Activated CD4-positive, alpha-beta memory T cell treated with anti-CD3 and anti-CD28 coated beads, Interleukin-2, amount 10 ng/mL, durations not matched to agents 7 days and 5 days (primary cell): ENCODE measurements around the gene ACKR1. TPM values are rescaled to one million over a fixed set of nuclear protein-coding genes. Genes with fewer than 3 reads are reported as not detected.

Experiments used
- CTCF ChIA-PET: fragments of 350-600 bp; sonication (Branson Sonifier 250); formaldehyde crosslinking; loops from one replicate; lab custom pipeline; 2021; ENCODE audit warnings: antibody characterized with exemption, inconsistent platforms; lab: Charles Lee
- POLR2A ChIA-PET: fragments of 350-600 bp; sonication (Branson Sonifier 250); formaldehyde crosslinking; loops from one replicate; lab custom pipeline; 2021; ENCODE audit warnings: antibody characterized with exemption; lab: Charles Lee
- DNase-seq: peaks from one replicate; pipeline ENCODE4 v3.0.0-alpha.2; 2020
- H3K27ac Mint-ChIP-seq: one replicate; pipeline ENCODE4 v1.8.0; 2021; ENCODE audit warnings: mild to moderate bottlenecking, mixed read lengths
- H3K27me3 Mint-ChIP-seq: one replicate; pipeline ENCODE4 v1.8.0; 2021; ENCODE audit warnings: mixed read lengths
- H3K36me3 Mint-ChIP-seq: one replicate; pipeline ENCODE4 v1.8.0; 2021; ENCODE audit warnings: low read depth, mixed read lengths
- H3K4me1 Mint-ChIP-seq: one replicate; pipeline ENCODE4 v1.8.0; 2021; ENCODE audit warnings: mixed read lengths
- H3K4me3 Mint-ChIP-seq: one replicate; pipeline ENCODE4 v1.8.0; 2021; ENCODE audit warnings: mild to moderate bottlenecking, mixed read lengths
- H3K9me3 Mint-ChIP-seq: one replicate; pipeline ENCODE4 v1.8.0; 2021; ENCODE audit warnings: mixed read lengths
- total RNA-seq, 2 experiments: library from RNA; stranded (reverse); gene quantifications; one replicate each; pipeline ENCODE4 v1.2.3, GENCODE V29; 2021

Gene ACKR1, protein sequence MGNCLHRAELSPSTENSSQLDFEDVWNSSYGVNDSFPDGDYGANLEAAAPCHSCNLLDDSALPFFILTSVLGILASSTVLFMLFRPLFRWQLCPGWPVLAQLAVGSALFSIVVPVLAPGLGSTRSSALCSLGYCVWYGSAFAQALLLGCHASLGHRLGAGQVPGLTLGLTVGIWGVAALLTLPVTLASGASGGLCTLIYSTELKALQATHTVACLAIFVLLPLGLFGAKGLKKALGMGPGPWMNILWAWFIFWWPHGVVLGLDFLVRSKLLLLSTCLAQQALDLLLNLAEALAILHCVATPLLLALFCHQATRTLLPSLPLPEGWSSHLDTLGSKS
- total RNA-seq, result not detected

DNA sequence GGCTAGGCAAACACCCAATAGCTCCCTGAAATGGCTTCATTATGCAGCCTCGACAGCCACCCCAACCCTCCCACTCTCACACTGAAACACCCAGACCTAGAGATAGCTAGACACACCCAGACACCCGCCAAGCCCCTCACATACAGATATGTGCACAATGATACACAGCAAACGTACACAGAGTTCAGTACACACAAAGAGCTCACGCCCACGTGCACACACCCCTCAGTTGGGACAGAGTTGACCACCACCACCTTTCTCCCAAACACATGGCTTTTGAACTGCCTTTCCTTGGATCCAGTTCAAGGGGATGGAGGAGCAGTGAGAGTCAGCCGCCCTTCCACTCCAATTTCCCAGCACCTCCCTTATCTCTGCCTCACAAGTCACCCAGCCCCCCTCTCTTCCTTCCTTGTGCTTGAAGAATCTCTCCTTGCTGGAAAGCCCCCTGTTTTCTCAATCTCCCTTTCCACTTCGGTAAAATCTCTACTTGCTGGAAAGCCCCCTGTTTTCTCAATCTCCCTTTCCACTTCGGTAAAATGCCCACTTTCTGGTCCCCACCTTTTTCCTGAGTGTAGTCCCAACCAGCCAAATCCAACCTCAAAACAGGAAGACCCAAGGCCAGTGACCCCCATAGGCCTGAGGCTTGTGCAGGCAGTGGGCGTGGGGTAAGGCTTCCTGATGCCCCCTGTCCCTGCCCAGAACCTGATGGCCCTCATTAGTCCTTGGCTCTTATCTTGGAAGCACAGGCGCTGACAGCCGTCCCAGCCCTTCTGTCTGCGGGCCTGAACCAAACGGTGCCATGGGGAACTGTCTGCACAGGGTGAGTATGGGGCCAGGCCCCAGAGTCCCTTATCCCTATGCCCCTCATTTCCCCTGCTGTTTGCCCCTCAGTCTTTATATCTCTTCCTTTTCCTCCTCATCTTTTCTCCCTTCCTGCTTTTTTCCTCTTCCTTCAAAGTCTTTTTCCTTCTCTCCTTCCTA, at the start of gene ACKR1:
ACKR1 (plus strand) TSS at position 715 of the 981 bp plus-strand sequence; CDS start at position 800, 85 bp downstream.
- Mint-ChIP-seq H3K4me1 (no peaks in the 10 kb centered on the region), H3K9me3 (no peaks in the 10 kb centered on the region), H3K36me3 (no peaks in the 10 kb centered on the region), H3K4me3 (no peak within 1 kb of the TSS), H3K27me3 (peaks cover 63% of the 10 kb centered on the region), H3K27ac (no peak within 1 kb of the TSS)
- CTCF ChIA-PET, result interaction anchor here (2.0 kb wide), 1 partner anchor 9 kb away, joined by 4 read pairs; no protein-coding TSS in a partner anchor
- no peak for DNase-seq
- POLR2A ChIA-PET, result no interaction called here

DNA sequence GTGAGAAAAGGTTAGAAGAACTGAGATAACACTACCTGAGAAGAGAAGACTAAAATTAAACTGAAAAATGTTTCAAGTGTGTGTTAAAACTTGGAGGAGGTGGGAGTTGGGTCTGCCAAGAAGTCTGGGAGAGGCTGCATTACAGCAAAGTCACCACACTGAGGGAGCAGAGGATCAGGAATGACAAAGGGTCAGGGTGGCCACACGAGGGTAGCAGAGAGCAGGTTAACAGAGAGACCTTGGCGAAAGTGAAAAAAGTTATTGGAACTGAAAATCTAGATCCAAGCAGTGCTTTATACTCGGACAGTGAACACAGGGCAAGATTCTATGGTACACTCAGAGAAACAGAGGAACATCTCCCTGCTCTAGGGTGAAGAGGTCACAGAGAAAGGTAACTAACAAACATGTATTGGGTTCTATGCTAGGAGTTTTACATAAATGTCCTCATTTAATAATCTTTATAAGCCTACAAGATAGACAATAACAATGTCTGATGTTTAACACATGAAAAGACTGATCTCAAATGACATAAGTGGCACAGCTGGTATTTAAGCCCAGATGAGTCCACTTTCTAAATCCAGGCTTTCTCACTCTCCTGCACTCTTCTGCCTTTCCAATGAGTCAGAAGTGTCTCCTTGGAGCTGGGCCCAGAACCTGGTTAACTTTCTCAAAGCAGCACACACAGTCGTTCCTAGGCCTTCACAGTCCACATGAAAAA, 43.5 kb upstream of the ACKR1 start:
- H3K27ac Mint-ChIP-seq, result no peak overlapping the region
- DNase-seq, result peak; percentile 57
- no peaks in the 10 kb centered on the region for H3K4me1 Mint-ChIP-seq
- H3K27me3 Mint-ChIP-seq, result peaks cover 52% of the 10 kb centered on the region
- H3K9me3 Mint-ChIP-seq, result no peaks in the 10 kb centered on the region
- CTCF ChIA-PET, result interaction anchor here (0.6 to 2.8 kb wide), 6 partner anchors 28 to 77 kb away, joined by 3 to 15 read pairs (median 6); no protein-coding TSS in a partner anchor
- POLR2A ChIA-PET, result no interaction called here
- H3K36me3 Mint-ChIP-seq, result no peaks in the 10 kb centered on the region
- H3K4me3 Mint-ChIP-seq, result no peak overlapping the region

DNA sequence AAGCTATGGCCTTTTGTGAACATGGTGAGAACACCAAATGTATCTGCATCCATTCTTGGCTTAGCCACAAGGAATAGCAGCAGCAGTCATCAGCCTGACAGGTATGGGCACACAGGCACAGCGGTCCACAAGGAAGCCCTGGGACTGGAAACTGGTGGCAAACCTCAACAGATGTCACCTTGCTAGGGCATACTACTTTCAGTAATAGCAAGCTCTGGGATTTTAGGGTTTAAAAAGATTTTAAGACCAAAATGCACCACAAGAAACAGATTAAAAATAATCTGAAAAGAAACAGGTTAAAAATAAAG, 43.0 kb upstream of the ACKR1 start:
- peaks cover 50% of the 10 kb centered on the region for H3K27me3 Mint-ChIP-seq
- ChIA-PET POLR2A (no interaction called here), CTCF (interaction anchor here (0.7 to 2.8 kb wide), 6 partner anchors 29 to 727 kb away, joined by 4 to 15 read pairs (median 6); no protein-coding TSS in a partner anchor)
- no peaks in the 10 kb centered on the region for H3K36me3 Mint-ChIP-seq
- no peaks in the 10 kb centered on the region for H3K4me1 Mint-ChIP-seq
- H3K27ac Mint-ChIP-seq, result no peak overlapping the region
- no peaks in the 10 kb centered on the region for H3K9me3 Mint-ChIP-seq
- no peak for DNase-seq
- H3K4me3 Mint-ChIP-seq, result no peak overlapping the region

DNA sequence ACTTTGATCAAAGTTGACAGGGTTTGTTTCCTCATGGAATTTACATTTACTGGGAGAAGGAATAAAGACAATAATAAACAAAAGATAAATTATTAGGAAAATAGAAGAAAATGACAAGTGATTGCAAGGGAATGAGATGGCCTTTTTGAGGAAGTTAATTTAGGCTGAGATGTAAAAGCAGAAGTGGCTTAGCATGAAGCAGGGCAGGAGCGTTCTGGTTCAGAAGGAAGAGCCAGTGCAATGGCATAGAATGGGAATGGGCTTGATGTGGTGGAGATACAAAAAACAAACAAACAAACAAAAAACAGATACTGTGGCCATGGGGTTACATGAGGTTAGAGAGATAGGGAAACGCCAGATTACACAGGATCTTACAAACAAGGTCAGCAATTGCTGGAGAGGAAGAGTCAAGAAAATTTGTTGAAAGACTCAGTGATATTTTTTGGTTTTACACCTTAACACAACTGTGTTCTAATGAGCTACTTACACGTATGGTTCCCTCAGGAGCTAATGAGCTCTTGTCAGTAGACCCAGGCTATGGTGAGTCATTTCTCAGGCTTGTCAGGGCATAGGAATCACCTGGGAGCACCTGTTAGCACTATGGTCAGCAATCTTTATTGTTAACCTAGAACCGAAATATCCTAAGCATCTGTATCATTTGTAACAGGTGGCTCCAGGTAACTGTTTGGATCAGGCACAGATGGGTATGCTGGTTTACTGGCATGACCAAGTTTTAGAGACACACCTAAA, 42.0 kb upstream of the ACKR1 start:
- H3K9me3 Mint-ChIP-seq, result no peaks in the 10 kb centered on the region
- no peak for DNase-seq
- no peaks in the 10 kb centered on the region for H3K4me1 Mint-ChIP-seq
- H3K4me3 Mint-ChIP-seq, result no peak overlapping the region
- ChIA-PET POLR2A (no interaction called here), CTCF (interaction anchor here (1.0 to 1.5 kb wide), 4 partner anchors 30 to 51 kb away, joined by 3 to 8 read pairs (median 4); no protein-coding TSS in a partner anchor)
- H3K27me3 Mint-ChIP-seq, result peaks cover 47% of the 10 kb centered on the region
- no peak overlapping the region for H3K27ac Mint-ChIP-seq
- no peaks in the 10 kb centered on the region for H3K36me3 Mint-ChIP-seq

DNA sequence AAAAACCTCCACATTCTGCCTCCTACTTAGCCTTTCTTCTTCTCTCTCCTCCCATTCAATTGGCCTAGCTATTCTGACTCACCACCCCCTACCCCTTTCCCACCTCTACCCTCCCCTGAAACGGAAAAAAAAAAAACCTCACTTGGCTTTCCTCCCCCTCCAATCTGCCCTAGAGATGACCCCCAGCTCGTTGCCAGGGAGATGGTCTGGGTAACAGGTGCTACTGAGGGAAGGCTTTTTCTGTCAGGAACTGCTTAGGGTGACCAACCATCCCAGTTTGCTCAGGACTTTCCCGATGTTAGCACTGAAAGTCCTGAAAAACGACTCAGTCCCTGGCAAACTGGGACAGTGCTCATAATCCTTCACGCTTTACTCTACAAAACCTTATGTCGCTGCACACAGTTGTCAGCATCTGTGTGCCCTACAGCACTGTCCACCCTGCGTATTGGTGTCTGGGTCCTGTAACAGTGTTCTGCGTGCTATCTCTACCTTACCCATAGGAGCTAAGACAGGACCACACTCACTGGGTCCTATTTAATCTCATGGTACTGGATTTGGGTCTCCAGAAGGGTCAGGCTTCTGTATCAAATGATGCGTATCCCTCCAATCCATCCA, 41.0 kb upstream of the ACKR1 start:
- Mint-ChIP-seq H3K4me1 (no peaks in the 10 kb centered on the region), H3K36me3 (no peaks in the 10 kb centered on the region), H3K4me3 (no peak overlapping the region), H3K27me3 (peaks cover 50% of the 10 kb centered on the region), H3K27ac (no peak overlapping the region), H3K9me3 (no peaks in the 10 kb centered on the region)
- ChIA-PET POLR2A (no interaction called here), CTCF (interaction anchor here (1.0 kb wide), 1 partner anchor 50 kb away, joined by 3 read pairs; no protein-coding TSS in a partner anchor)
- no peak for DNase-seq

DNA sequence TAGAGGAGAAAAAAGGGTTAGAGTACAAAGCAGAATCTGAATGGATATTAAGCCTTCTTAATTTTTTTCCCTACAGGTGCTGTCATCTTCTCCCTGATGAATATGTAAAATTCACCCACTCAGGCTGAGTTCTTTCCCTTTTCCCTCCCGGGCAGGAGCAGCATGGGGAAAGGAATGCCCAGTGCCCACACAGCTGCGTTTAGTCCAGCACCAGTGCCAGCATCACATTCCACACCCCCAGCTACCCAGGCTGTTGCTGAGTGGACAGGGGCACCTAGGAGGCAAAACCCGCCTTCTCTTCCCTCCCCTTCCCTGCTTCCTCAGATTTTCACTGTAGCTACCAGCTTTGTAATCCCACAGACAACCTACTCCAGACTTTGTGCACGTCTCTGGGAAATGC, 36.6 kb upstream of the ACKR1 start:
- Mint-ChIP-seq H3K27me3 (peaks cover 55% of the 10 kb centered on the region), H3K4me1 (peaks cover 2% of the 10 kb centered on the region), H3K9me3 (no peaks in the 10 kb centered on the region), H3K4me3 (no peak overlapping the region), H3K36me3 (no peaks in the 10 kb centered on the region), H3K27ac (no peak overlapping the region)
- ChIA-PET CTCF (no interaction called here), POLR2A (no interaction called here)
- DNase-seq, result no peak

DNA sequence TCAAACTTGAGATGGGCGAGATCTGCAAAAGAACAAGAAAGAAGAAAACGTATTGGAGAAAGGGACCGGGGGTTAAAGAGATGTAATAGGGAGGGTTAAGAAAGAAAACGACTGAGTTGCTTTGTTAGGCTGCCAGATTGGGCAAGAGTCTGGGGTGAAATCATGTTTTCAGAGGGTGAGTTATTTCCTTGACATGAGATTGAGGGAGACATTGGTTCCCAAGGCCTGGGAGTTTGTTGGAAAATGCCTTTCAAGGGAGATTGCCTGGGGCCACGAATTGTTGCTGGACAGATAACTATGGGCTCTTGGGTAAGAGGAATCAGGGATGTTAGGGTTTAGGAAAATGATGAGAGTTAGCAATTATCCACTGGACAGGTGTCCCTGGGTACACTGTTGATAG, 34.0 kb upstream of the ACKR1 start:
- Mint-ChIP-seq H3K4me3 (no peak overlapping the region), H3K27ac (no peak overlapping the region), H3K9me3 (no peaks in the 10 kb centered on the region), H3K4me1 (peaks cover 2% of the 10 kb centered on the region), H3K36me3 (no peaks in the 10 kb centered on the region), H3K27me3 (peaks cover 66% of the 10 kb centered on the region)
- POLR2A ChIA-PET, result no interaction called here
- DNase-seq, result no peak
- CTCF ChIA-PET, result no interaction called here

DNA sequence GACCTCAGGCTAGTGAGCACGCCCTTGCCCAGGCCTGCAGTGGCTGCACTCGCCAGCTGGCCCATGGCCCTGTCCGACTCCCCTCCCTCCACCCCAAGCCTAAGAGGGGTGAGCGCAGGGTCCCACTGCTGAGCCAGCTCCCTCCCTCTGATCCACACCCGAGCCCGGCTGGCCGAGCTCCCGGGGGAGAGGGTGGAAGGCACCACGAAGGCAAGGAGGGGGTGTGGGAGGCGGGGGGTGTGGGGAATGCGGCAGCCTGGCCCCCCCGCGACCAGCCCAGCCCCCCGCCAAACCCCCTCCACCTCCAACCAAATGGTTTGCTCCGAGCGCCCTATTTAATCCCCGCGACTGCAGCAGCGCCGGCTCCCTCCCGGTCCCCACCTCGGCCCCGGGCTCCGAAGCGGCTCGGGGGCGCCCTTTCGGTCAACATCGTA, 33.4 kb upstream of the ACKR1 start, which contains the start of gene CADM3:
CADM3 (plus strand) TSS at position 362 of the 434 bp plus-strand sequence. CDS start 151 bp downstream, outside the sequence.
- CTCF ChIA-PET, result no interaction called here

DNA sequence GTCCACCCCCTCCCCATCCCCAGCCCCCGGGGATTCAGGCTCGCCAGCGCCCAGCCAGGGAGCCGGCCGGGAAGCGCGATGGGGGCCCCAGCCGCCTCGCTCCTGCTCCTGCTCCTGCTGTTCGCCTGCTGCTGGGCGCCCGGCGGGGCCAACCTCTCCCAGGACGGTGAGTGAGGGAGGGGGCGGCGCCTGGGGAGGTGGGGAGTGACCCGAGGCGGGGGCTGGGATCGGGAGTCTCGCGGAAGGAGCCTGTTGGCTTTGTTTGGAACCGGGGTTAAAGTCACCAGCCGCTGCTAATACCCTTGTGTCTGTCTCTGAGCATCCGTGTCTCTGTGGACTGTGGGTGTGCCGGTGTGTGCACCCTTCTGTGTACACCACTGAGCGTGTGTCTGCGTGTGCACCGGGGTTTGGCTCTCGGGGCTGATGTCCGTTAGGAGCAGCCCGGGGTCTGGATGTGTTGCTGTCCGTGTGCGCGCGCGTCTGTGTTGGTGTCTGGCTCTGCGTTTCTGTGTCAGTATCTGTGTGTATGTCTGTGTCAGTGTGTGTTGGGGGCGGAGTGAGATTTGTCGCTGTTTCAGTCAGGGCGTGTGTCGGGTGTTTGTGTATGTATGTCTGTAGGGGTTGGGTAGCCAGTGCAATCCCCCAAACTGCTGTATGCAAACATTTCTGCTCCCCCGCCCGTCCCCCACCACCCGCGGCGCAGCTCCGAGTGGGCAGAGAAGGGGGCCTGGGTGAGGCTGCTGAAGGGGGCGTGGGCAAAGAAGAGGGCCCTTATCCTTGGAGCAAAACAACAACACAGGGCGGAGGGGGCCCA, 32.8 kb upstream of the ACKR1 start:
- peaks cover 2% of the 10 kb centered on the region for H3K4me1 Mint-ChIP-seq
- H3K9me3 Mint-ChIP-seq, result no peaks in the 10 kb centered on the region
- peaks cover 58% of the 10 kb centered on the region for H3K27me3 Mint-ChIP-seq
- ChIA-PET CTCF (no interaction called here), POLR2A (no interaction called here)
- H3K4me3 Mint-ChIP-seq, result no peak overlapping the region
- H3K36me3 Mint-ChIP-seq, result no peaks in the 10 kb centered on the region
- no peak overlapping the region for H3K27ac Mint-ChIP-seq
- DNase-seq, result no peak

More for the DNA sequence above, 33.4 kb upstream of the ACKR1 start, which contains the start of gene CADM3:
- POLR2A ChIA-PET, result no interaction called here
- peaks cover 62% of the 10 kb centered on the region for H3K27me3 Mint-ChIP-seq
- H3K4me3 Mint-ChIP-seq, result no peak within 1 kb of the TSS
- peaks cover 2% of the 10 kb centered on the region for H3K4me1 Mint-ChIP-seq
- no peaks in the 10 kb centered on the region for H3K9me3 Mint-ChIP-seq
- DNase-seq, result no peak
- H3K36me3 Mint-ChIP-seq, result no peaks in the 10 kb centered on the region
- no peak within 1 kb of the TSS for H3K27ac Mint-ChIP-seq

DNA sequence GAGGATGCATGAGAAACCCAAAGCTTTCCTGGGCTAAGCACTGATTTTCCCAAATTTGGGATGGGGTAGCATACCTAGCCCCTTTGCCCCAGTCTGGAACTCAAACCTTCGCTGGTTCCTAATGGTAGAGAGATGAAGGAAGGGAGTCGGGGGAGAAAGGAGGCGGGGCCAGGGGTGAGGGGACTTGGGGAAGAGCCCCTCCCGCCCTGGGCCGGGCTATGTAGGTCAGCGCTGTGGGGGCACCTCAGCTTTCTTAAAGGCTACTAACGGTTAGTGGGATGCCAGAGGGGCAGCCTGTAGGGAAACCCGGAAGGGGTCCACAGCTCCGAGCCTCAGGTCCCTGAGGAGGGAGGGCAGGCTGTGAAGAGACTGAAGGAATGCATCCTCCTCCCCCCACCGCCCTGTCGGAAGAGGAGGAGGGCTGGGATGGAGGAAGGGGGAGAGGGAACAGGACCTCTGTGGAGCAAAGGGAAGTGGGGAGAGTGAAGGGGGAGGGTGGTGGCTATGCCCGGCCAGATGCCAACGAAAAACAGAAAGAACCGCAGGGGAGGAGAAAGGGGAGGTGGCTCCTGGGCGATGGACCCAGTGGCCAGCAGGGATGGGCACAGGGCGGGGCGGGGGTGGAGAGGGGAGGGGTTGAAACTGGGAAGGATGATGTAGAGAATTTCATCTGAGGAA, 31.9 kb upstream of the ACKR1 start:
- H3K36me3 Mint-ChIP-seq, result no peaks in the 10 kb centered on the region
- H3K27ac Mint-ChIP-seq, result no peak overlapping the region
- H3K4me3 Mint-ChIP-seq, result no peak overlapping the region
- peaks cover 5% of the 10 kb centered on the region for H3K4me1 Mint-ChIP-seq
- peaks cover 62% of the 10 kb centered on the region for H3K27me3 Mint-ChIP-seq
- no peaks in the 10 kb centered on the region for H3K9me3 Mint-ChIP-seq
- ChIA-PET POLR2A (no interaction called here), CTCF (no interaction called here)
- DNase-seq, result no peak

DNA sequence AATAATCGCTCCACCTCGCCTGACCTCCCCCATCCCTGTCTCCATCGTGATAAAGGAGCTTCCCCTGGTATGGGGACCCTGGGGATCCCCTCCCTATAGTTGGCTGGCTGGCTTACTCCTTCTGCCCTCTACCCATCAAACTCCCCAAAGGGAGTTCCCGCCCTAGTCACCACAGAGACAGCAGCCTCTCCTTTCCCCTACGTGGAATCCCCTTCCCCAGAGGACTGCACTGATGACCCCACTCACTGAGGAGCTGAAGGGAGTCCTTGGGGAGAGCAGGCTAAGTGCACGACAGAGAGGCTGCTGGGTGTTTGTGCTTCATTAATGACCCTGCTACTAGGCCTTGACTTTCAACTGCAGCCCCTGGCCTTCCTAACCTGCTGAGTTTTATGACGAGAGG, 31.4 kb upstream of the ACKR1 start:
- ChIA-PET CTCF (no interaction called here), POLR2A (no interaction called here)
- no peak overlapping the region for H3K4me3 Mint-ChIP-seq
- H3K27me3 Mint-ChIP-seq, result peaks cover 56% of the 10 kb centered on the region
- no peaks in the 10 kb centered on the region for H3K36me3 Mint-ChIP-seq
- H3K9me3 Mint-ChIP-seq, result no peaks in the 10 kb centered on the region
- DNase-seq, result no peak
- no peak overlapping the region for H3K27ac Mint-ChIP-seq
- peaks cover 5% of the 10 kb centered on the region for H3K4me1 Mint-ChIP-seq
